GM18526 (cell line): ENCODE data around the gene AP1S1.

Experiments
- POLR2A ChIP-seq: IDR thresholded peaks from 3 replicates; pipeline ENCODE4 v1.6.1; 2011; ENCODE audit not compliant: insufficient read length; ENCODE audit errors: extremely low read depth

The AP1S1 gene

GRCh38 chr7:101200504-101200861 lies 46.2 kb downstream of the AP1S1 start:
- no peak for TF ChIP-seq POLR2A

GRCh38 chr7:101200862-101201599 lies 46.8 kb downstream of the AP1S1 start, which contains the start of gene MOGAT3:
TSS of gene MOGAT3 (minus strand) at chr7:101201036. CDS start at chr7:101200854, 182 bp downstream.
- no peak for TF ChIP-seq POLR2A

GRCh38 chr7:101201695-101202602 lies 47.7 kb downstream of the AP1S1 start:
- no peak for TF ChIP-seq POLR2A

- TF ChIP-seq POLR2A, result no peak
These were observed 48.3 kb downstream of the AP1S1 start for GRCh38 chr7:101202603-101202918.

GRCh38 chr7:101205901-101206664 lies 51.8 kb downstream of the AP1S1 start:
- no peak for TF ChIP-seq POLR2A

GRCh38 chr7:101206665-101207042 lies 52.4 kb downstream of the AP1S1 start:
- no peak for TF ChIP-seq POLR2A

GRCh38 chr7:101207459-101207858 lies 53.2 kb downstream of the AP1S1 start:
- TF ChIP-seq POLR2A, result no peak

GRCh38 chr7:101208794-101209193 lies 54.5 kb downstream of the AP1S1 start:
- TF ChIP-seq POLR2A, result no peak

GRCh38 chr7:101210143-101210542 lies 55.9 kb downstream of the AP1S1 start:
- TF ChIP-seq POLR2A, result no peak
